HG03159 (cell line): ENCODE measurements around the gene CUL4A.
"Not testable (repeated sequence)": the region's sequence is repeated elsewhere in the genome, so short reads cannot be mapped to it uniquely, and the experiment has no call there.

ENCODE experiments used
- ATAC-seq: cut with Tn5 transposase; IDR thresholded peaks from one replicate; pipeline ENCODE4 v1.9.1; 2021; ENCODE audit warnings: mild to moderate bottlenecking, moderate library complexity; ENCODE audit not compliant: unreplicated experiment

CUL4A gene

DNA sequence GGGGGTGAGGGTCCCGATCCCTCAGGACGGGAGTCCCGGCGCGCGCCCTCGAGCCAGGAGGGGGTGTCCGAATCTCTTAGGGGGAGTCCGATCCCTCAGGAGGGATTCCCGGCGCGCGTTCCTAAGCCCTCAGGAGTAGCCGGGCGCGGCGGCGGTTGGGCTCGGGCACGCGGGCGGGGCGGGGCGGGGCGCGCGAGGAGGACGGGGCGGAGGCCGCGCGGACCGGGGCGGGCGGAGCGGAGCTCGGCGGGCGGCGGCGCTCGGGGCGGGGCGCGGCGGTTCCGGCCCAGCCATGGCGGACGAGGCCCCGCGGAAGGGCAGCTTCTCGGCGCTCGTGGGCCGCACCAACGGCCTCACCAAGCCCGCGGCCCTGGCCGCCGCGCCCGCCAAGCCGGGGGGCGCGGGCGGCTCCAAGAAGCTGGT, at the start of gene CUL4A:
Gene CUL4A (plus strand): TSS at position 278 of the 423 bp plus-strand sequence. CDS start 15 bp downstream, at position 293.
- peak; percentile 40 for ATAC-seq

DNA sequence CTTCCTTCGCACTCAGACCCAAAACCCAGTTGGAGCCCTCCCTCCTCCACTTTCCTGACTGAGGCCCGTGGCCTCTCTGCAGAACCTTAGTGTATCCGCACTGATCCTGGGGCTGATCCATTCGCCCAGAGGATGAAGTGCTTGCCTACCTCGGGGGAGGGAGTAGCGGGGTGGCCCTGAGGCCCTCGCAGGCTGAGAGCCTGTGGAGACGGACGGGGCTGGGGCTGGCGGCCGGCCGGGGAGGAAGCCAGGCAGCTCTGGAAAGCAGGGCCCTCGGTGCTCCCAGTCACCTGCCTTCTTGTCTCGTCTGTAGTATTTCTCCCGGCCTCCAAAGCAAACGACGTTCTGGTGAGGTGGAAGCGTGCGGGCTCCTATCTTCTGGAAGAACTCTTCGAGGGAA, 49.7 kb upstream of the CUL4A start:
- ATAC-seq: no peak

DNA sequence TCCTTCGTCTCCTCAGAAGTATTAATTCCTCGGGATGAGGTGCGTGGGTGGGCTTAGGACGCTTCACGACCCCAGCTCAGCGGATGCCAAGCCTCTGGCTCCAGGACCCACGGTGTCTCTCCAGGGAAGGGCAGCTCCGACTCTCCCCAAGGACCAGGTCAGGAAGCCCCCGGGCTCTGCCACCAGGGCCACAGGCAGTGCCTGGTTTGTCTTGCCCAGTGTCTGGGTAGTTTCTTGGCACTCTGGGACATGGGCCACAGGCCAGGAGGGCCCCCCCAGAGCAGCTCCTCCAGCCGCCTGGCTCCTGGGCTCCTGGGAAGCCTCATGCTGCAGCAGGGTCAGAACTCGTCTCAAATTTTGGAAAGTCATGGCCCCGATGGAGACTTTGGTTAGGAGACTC, 48.4 kb upstream of the CUL4A start:
- no peak for ATAC-seq

DNA sequence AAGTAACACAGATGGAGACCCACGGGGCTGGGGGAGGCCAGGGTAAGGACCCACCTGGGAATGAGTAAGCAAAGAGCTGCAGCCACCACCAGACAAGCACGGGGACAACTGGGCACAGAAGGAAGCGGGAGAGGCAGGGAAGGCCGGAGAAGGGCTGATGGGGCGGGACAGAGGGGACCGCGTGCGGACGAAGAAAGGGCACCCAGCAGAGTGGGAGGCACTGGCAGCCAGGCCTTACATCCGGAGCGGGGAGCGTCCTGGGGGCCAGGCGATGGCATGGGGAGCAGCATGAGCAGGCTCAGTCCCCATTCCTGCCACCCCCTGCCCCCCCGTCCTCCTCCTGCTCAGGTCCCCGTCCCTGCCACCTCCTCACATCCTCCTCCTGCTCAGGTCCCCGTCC, 48.0 kb upstream of the CUL4A start:
- no peak for ATAC-seq

DNA sequence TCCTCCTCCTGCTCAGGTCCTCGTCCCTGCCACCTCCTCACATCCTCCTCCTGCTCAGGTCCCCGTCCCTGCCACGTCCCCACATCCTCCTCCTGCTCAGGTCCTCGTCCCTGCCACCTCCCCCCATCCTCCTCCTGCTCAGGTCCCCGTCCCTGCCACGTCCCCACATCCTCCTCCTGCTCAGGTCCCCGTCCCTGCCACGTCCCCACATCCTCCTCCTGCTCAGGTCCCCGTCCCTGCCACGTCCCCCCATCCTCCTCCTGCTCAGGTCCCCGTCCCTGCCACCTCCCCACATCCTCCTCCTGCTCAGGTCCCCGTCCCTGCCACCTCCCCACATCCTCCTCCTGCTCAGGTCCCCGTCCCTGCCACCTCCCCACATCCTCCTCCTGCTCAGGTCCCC, 47.4 kb upstream of the CUL4A start:
- not testable (repeated sequence) for ATAC-seq

DNA sequence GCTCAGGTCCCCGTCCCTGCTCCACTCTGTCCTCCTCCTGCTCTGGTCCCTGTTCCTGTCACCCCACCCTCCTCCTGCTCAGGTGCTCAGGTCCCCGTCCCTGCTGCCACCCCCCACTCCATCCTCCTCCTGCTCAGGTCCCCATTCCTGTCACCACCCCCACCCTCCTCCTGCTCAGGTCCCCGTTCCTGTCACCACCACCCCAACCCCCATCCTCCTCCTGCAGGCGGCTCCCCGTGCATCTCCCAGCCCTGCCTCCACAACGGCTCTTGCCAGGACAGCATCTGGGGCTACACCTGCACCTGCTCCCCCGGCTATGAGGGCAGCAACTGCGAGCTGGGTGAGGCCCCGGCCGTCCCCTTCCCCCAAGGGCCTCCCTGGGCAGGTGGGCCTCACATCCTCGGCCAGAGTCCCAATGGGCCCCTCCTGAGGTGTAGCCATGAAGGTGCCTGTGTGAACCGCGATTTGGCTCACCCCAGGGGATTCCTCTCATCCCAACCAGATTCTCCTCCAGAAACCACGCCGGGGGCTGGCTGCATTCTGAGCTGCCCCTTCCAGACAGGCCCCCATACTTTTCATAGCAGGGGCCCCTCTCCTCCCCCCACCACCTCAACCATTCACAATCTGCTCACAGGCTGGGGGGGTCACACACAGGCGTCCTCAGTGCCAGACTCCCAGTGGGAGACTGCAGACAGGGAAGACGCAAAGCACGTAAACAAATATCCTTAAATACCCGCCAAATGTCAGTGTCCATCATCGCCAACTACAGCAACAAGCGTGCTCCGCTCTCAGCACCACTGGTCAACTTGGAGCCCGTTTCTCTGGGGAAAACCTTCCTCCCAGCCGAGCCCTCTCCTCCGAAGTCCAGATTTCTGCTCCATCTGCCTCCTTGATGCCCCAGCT, 46.4 kb upstream of the CUL4A start:
- ATAC-seq: no peak

DNA sequence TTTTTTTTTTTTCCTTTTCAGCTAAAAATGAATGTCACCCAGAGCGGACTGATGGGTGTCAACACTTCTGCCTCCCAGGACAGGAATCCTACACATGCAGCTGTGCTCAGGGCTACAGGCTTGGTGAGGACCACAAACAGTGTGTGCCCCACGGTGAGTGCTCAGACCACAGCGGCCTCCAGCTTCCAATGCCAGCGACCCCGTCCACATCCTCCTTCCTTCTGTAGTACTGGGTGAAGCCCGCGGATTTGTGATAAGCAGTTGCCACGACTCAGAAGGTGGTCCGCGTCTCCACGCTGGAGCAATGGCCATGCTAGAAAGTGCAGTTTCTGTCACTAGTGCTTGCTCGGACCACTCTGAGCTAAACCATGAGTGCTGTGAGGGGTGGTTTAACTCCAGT, 44.9 kb upstream of the CUL4A start:
- ATAC-seq: no peak

DNA sequence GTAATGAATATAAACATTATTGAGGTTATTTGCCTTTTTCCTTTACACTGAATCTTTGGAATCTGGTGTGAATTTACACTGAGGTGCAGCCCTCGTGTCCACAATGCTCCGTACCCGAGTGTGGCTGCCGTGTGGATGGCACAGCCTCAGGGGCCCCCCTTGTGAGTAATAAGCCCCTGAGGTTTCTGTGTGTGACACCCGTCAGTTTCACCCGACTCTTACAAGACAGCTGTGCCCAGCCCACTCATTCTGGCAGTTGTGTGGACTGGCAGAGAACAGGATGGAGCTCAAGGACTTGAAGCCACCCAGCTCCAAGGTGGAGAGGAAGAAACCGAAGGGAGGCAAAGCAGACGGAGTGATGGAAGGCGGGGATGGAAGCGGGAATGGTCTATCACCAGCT, 43.1 kb upstream of the CUL4A start:
- no peak for ATAC-seq

DNA sequence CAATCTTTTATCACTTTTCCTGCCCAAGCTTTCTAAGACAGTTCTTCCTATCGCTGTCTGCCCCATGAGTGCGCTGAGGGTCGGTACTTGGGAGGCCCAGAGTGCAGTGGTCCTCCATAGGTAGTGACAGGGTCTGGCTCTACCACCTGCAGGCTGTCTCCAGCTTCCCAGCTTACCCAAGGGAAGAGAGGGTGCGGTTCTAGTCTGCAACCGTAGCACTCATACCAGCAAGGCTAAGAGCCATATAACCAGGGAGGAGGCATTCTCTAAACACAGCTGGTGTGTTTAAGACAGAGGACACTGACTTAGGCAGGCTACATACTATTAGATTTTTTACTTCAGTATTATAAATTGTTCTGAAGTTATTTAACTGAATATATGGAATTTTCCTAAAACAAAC, 42.7 kb upstream of the CUL4A start:
- no peak for ATAC-seq

DNA sequence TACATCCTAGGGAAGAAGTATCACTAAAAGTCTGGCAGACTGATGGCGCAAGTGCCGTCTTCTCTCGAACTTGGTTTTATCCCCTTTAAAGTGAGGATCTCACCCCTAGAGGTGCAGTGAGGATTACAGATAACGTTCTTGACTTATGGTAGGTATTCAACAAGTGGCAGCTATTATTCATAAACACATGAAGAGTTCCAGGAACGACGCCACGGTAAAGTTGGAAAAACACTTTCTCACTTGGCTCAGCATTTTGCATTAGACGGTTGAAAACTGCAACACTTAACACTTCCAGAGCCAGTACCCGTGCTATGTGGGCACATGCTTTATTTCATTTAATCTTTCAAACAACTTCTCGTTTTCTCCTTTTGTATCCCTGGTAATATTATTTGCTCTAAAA, 42.3 kb upstream of the CUL4A start:
- ATAC-seq: no peak

DNA sequence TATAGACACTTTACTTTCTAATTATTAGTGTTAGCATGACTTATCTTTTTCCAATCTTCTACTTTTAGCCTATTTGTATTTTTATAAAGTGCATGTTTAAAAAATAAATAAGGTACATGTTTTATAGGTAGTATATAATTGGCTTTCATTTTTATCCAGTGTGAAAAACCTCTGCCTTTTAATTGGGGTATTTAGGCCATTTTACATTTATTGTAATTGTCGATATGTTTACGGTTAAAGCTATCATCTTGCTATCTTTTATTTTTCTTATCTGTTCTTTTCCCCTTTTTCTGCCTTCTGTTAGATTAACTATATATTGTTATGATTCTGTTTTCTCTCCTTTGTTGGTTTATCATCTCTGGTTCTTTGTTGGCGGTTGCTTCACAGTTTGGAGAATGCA, 41.8 kb upstream of the CUL4A start:
- no peak for ATAC-seq

DNA sequence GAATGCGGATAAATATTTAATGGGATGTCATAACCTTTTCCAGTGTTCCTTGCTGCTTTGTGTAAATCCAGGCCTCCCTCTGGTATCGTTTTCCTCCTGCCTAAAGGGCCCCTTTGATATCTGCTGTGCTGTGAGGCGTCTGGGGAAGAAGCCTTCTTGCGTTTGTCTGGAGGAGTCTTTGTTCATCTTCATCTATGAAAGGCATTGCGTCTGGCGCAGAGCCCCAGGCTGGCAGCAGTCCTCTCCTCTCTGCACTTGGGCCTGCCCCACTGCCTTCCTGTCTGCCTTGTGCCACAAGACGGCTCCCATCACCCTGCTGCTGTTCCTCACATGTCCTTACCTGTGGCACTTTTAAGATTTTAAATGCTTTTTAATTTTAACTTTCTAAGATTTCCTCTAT, 41.2 kb upstream of the CUL4A start:
- no peak for ATAC-seq

DNA sequence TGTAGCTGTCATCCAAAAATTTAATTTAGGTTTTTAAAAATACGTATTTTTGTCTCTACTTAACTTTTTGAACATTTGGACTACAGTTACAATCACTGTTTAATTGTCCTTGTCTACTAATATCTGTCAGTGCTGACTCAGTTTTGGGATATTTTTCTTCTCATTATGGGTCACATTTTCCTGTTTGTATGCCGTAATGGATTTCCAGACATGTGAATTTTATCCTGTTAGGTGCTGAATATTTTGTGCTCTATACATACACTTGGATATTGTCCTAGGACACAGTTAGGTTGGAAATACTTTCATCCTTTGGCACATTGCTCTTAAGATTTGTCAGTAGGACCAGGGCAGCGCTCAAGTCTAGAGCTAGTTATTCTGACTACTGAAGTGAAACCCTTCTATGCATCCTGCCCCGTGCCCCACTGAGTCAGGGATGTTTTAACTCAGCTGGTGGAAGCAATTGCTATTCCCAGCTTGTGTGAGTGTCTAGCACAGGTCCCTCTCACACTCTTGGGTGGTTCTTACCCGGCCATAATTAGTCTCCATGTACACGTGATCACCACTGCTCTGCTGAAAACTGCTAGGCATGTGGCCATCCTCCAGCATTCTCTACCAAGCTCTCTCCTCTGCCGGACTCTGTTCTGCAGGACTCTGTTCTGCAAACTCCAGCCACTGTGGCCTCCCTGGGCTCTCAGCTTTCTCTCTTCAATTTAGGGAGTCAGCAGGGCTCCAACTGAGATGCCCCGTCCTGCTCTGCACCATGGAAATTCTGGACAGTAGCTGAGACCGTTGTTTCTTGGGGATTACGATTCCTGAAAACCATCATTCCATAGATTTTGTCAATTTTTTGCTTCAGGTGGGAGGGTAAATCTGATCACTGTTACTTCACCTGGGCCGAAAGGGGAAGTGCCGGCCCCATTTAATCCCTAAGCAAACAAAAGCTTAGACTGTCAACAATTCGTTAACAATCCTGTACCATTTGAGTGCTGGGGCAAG, 39.8 kb upstream of the CUL4A start:
- no peak for ATAC-seq

DNA sequence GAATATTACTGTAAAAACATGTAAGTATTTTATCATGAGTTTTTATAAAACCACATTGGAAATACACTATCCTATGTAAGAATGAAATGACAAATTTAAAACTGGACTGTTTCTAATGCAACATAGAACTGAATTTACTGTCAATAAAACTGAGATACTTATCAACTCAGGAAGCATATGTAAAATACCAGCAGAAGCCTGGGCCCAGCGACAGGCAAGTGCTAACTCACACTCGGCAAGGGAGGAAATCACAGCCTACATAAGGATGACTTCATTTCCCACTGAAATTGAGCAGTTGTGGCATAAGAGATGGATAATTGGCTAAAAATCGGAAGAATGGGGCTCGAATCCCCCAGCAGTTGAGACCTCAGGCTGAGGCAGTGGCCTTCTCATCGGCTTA, 38.9 kb upstream of the CUL4A start:
- no peak for ATAC-seq

DNA sequence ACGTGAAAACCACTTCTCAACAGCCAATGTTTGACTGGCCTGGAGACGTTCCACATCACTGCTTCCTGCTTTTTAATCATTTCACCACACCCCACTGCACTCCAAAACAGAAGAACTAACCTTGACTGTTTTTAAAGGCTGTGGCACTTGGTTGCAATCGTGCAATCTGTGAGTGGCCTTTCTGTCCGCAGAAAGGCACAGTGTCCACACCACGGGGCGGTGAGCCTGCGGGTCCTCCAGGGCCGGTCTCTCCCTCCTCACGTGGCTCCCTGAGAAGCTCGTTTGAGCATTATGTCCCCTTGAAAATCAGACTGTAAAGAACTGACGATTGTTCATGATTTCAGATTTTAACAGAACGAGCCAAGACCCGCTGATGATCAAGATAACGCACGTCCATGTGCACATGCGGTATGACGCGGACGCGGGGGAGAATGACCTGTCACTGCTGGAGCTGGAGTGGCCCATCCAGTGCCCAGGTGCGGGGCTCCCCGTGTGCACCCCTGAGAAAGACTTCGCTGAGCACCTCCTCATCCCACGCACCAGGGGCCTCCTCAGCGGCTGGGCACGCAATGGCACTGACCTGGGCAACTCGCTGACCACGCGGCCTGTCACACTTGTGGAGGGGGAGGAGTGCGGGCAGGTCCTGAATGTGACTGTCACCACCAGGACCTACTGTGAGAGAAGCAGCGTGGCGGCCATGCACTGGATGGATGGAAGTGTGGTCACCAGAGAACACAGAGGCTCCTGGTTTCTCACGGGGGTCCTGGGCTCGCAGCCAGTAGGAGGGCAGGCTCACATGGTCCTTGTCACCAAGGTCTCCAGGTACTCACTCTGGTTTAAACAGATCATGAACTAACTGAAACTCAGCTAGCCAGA, 37.9 kb upstream of the CUL4A start:
- no peak for ATAC-seq

DNA sequence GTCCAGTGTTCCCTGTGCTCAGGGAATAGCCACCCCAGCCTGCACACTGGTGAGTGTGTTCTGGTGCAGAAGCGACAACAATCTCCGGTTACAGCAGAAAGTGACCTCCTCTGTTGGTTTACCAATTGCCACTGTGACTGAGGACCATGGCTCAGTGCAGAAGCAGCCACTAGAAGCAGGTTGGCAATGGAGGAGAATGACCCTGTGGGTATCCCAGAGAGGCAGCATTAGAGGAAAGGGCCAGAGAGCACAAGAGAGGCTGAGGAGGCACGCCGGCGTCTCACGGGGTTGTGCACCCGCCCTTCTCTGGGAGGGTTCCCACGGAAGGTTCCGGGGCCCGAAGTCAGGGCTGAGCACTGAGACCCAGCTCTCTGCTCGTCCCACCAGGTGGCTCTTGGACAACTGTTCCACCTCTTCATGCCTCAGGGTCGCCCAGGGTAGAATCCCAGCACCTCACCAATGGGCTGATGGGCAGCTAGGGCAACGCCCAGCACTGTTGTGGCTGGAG, 36.9 kb upstream of the CUL4A start:
- ATAC-seq: no peak

DNA sequence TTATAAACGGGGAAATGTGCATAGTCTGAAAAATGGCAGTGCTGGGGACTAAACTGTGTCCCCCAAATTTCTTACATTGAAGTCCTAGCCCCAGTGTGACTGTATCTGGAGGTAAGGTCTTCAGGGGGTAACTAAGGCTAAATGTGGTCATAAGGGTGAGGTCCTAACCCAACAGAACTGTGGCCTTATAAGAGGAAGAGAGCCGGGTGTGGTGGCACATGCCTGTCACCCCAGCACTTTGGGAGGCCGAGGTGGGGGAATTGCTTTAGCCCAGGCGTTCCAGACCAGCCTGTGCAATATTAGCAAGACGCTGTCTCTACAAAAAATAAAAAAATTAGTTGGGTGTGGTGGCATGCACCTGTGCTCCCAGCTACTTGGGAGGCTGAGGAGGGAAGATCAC, 33.1 kb upstream of the CUL4A start:
- no peak for ATAC-seq

DNA sequence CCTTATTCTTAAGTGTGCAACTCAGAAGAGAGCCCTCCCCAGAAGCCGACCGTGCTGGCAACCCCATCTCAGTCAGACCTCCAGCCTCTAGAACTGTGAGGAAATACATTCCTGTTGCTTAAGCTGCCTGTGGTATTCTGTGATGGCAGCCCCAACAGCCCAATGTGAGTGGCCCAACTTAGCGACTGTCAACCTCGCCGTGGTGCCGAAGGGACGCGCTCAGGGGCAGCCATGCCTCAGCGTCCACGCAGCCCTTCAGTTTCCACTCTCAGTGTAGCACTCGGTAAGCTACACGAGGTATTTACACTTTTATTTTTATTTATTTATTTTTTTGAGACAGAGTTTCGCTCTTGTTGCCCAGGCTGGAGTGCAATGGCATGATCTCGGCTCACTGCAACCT, 32.6 kb upstream of the CUL4A start:
- ATAC-seq: no peak

DNA sequence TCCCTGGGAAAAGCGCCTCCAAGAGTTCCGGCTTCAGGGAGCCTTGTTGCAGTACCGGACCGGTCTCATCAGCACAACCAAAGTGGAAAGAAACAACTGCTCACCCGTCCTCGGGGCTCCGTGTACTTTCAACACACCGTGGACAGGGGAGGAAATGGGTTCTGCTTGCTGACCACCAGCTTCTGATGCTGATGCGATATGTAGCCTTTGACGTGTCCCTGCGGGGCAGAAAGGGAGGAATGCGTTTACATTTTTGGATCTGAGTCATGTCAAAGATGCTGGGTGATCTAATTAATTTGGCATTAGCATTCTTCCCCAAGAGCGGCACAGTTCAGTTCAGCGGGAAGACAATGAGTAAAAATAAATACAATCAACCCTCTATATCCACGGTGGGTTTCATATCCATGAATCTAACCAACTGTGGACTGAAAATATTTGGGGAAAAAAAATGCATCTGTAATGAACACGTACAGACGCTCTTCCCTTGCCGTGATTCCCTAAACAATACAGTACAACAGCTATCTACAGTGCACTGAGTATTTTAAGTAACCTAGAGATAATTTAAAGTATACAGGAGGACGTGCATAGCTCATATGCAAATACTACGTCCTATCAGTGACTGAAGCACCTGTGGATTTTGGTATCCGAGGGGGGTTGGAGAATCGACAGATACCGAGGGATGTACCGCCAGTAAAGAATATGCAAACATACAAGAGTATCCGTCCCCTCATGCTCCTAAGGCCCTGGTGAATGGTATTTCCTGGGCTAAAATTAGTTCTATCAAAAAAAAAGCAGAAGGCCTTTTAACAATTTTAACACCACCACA, 31.1 kb upstream of the CUL4A start:
- no peak for ATAC-seq

DNA sequence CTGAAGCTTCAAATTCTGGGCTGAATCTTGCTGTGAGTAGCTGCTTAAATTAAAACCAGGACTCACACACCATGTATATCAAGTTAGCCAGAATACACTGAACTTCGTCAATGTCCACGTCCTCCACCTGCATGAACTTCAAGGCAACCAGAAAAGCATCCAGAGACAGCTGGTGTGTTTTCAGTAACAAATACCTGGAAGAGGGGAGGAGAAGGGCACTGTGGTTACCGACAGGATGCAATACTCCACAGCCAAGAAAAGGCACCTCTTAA, 30.6 kb upstream of the CUL4A start:
- ATAC-seq: no peak
